H9 (cell line): ENCODE results near the gene MRPL30. TPM values are rescaled to one million over a fixed set of nuclear protein-coding genes. Genes with fewer than 3 reads are reported as not detected.

Experiments used
- DNase-seq: peaks from one replicate; pipeline ENCODE4 v3.0.0-alpha.2; 2017
- H2AFZ ChIP-seq: one replicate; pipeline ENCODE4 v1.6.1; 2013; ENCODE audit warnings: mild to moderate bottlenecking, low read length, control low read depth, moderate library complexity
- H2AK5ac ChIP-seq: 2 replicates; pipeline ENCODE4 v1.6.1; 2013; ENCODE audit warnings: low read length, control low read depth, mixed read lengths; ENCODE audit not compliant: insufficient read length
- H2BK120ac ChIP-seq: one replicate; pipeline ENCODE4 v1.6.1; 2013; ENCODE audit warnings: low read depth, mild to moderate bottlenecking, low read length, control low read depth, inconsistent platforms; ENCODE audit not compliant: poor library complexity, severe bottlenecking
- H2BK12ac ChIP-seq: 2 replicates; pipeline ENCODE4 v1.6.1; 2013; ENCODE audit warnings: low read length, control low read depth, mixed read lengths, low read depth; ENCODE audit not compliant: insufficient read length
- H2BK15ac ChIP-seq: 2 replicates; pipeline ENCODE4 v1.6.1; 2013; ENCODE audit warnings: low read depth, low read length, control low read depth
- H2BK20ac ChIP-seq: one replicate; pipeline ENCODE4 v1.6.1; 2013; ENCODE audit warnings: low read depth, mild to moderate bottlenecking, low read length, control low read depth, inconsistent platforms; ENCODE audit not compliant: poor library complexity, severe bottlenecking
- H2BK5ac ChIP-seq: 2 replicates; pipeline ENCODE4 v1.6.1; 2013; ENCODE audit warnings: low read length, control low read depth, mixed read lengths; ENCODE audit not compliant: insufficient read length
- H3K14ac ChIP-seq: 2 replicates; pipeline ENCODE4 v1.6.1; 2013; ENCODE audit warnings: low read length, control low read depth; ENCODE audit not compliant: insufficient read depth
- H3K18ac ChIP-seq: 2 replicates; pipeline ENCODE4 v1.6.1; 2013; ENCODE audit warnings: low read depth, mild to moderate bottlenecking, mixed read lengths, low read length, control low read depth; ENCODE audit not compliant: insufficient read length
- H3K23ac ChIP-seq: 2 replicates; pipeline ENCODE4 v1.6.1; 2013; ENCODE audit warnings: low read length, control low read depth, mixed read lengths, low read depth; ENCODE audit not compliant: insufficient read length
- H3K23me2 ChIP-seq: 2 replicates; pipeline ENCODE4 v1.6.1; 2013; ENCODE audit warnings: low read depth, mild to moderate bottlenecking, mixed read lengths, low read length, control low read depth; ENCODE audit not compliant: insufficient read length, poor library complexity, severe bottlenecking
- H3K27ac ChIP-seq: 2 replicates; pipeline ENCODE4 v1.5.1; 2013; ENCODE audit warnings: low read length, control low read depth, mixed read lengths, low read depth; ENCODE audit not compliant: insufficient read length
- H3K27me3 ChIP-seq: 2 replicates; pipeline ENCODE4 v1.6.1; 2013; ENCODE audit warnings: low read length, control low read depth, inconsistent platforms; ENCODE audit not compliant: insufficient read depth
- H3K4ac ChIP-seq: 2 replicates; pipeline ENCODE4 v1.6.1; 2013; ENCODE audit warnings: low read depth, mild to moderate bottlenecking, control low read depth, inconsistent platforms, low read length, moderate library complexity
- H3K4me1 ChIP-seq: 2 replicates; pipeline ENCODE4 v1.6.1; 2013; ENCODE audit warnings: low read length, control low read depth, inconsistent platforms; ENCODE audit not compliant: insufficient read depth
- H3K4me2 ChIP-seq: 2 replicates; pipeline ENCODE4 v1.6.1; 2013; ENCODE audit warnings: low read length, control low read depth, mixed read lengths; ENCODE audit not compliant: insufficient read length, insufficient read depth
- H3K56ac ChIP-seq: 2 replicates; pipeline ENCODE4 v1.6.1; 2013; ENCODE audit warnings: low read depth, mild to moderate bottlenecking, mixed read lengths, low read length, control low read depth; ENCODE audit not compliant: insufficient read length
- H3K79me1 ChIP-seq: 2 replicates; pipeline ENCODE4 v1.6.1; 2013; ENCODE audit warnings: low read depth, mild to moderate bottlenecking, moderate library complexity, low read length, control low read depth, inconsistent platforms; ENCODE audit not compliant: insufficient read depth, poor library complexity, severe bottlenecking
- H3K79me2 ChIP-seq: 2 replicates; pipeline ENCODE4 v1.6.1; 2013; ENCODE audit warnings: low read length, control low read depth, inconsistent platforms; ENCODE audit not compliant: insufficient read depth
- H3K9ac ChIP-seq: 2 replicates; pipeline ENCODE4 v1.6.1; 2013; ENCODE audit warnings: low read length, control low read depth, mixed read lengths; ENCODE audit not compliant: insufficient read length; ENCODE audit errors: extremely low read depth
- H3K9me3 ChIP-seq: one replicate; pipeline ENCODE4 v1.6.1; 2013; ENCODE audit warnings: low read depth, low read length, inconsistent platforms; ENCODE audit not compliant: control insufficient read depth
- H3T11ph ChIP-seq: one replicate; pipeline ENCODE4 v1.6.1; 2013; ENCODE audit warnings: mild to moderate bottlenecking, low read length, control low read depth, inconsistent platforms
- H4K20me1 ChIP-seq: one replicate; pipeline ENCODE4 v1.6.1; 2013; ENCODE audit not compliant: control insufficient read depth, insufficient read length, insufficient read depth
- H4K5ac ChIP-seq: 2 replicates; pipeline ENCODE4 v1.6.1; 2013; ENCODE audit warnings: low read depth, mild to moderate bottlenecking, mixed read lengths, low read length, control low read depth; ENCODE audit not compliant: insufficient read length
- H4K8ac ChIP-seq: replicated peaks from 2 replicates; pipeline ENCODE4 v1.6.1; 2013; ENCODE audit warnings: low read length, control low read depth, mixed read lengths, low read depth; ENCODE audit not compliant: insufficient read length
- H4K91ac ChIP-seq: 2 replicates; pipeline ENCODE4 v1.6.1; 2013; ENCODE audit warnings: low read depth, mild to moderate bottlenecking, moderate library complexity, mixed read lengths, low read length, control low read depth; ENCODE audit not compliant: insufficient read length
- H3K27ac Mint-ChIP-seq, 3 experiments: 2 replicates in 2 of 3; 3 replicates in 1 of 3; pipeline ENCODE4 v1.8.0; 2020 to 2021; ENCODE audit warnings: mixed read lengths in 3 of 3, mild to moderate bottlenecking in 1 of 3, moderate library complexity in 1 of 3
- H3K27me3 Mint-ChIP-seq: 2 replicates; pipeline ENCODE4 v1.8.0; 2021; ENCODE audit warnings: low read depth, mild to moderate bottlenecking, moderate library complexity, mixed read lengths
- H3K36me3 Mint-ChIP-seq, 3 experiments: 2 replicates in 2 of 3; 3 replicates in 1 of 3; pipeline ENCODE4 v1.8.0; 2020 to 2021; ENCODE audit warnings: low read depth in 3 of 3, mixed read lengths in 3 of 3; ENCODE audit not compliant: insufficient read depth in 1 of 3
- H3K4me1 Mint-ChIP-seq, 2 experiments: 2 replicates each; pipeline ENCODE4 v1.8.0; 2020; ENCODE audit warnings: mixed read lengths in 2 of 2
- H3K4me3 Mint-ChIP-seq, 2 experiments: 2 replicates in 1 of 2; 3 replicates in 1 of 2; pipeline ENCODE4 v1.8.0; 2020 to 2021; ENCODE audit warnings: mild to moderate bottlenecking in 2 of 2, mixed read lengths in 2 of 2, moderate library complexity in 1 of 2
- H3K9me3 Mint-ChIP-seq, 2 experiments: 2 replicates in 1 of 2; 3 replicates in 1 of 2; pipeline ENCODE4 v1.8.0; 2020; ENCODE audit warnings: mild to moderate bottlenecking in 2 of 2, mixed read lengths in 2 of 2, moderate library complexity in 1 of 2
- CTCF ChIP-seq: fragments of 200-600 bp; sonication (generic); conservative IDR thresholded peaks from 3 replicates; pipeline ENCODE4 v1.8.0; 2021; ENCODE audit warnings: antibody characterized with exemption, mild to moderate bottlenecking
- WGBS: extraction: QIAGEN DNeasy Blood & Tissue Kit; methylation state at CpG from one replicate; pipeline ENCODE4 v1.1.7; 2013; ENCODE audit warnings: missing lambda C conversion rate, low lambda C conversion rate, mixed read lengths; ENCODE audit not compliant: insufficient read length; ENCODE audit errors: extremely low coverage; 5-methylcytosine and 5-hydroxymethylcytosine counted together
- total RNA-seq: library from RNA; stranded (reverse); gene quantifications from 2 replicates; pipeline ENCODE4 v1.2.1, GENCODE V29; 2021

MRPL30 gene
- total RNA-seq, 1 experiment from 2014 or later = 50.8 TPM

- no peak overlapping the region for H2AK5ac ChIP-seq
- WGBS = no CpG with 5 or more reads among the region's 6 CpGs
- H4K8ac ChIP-seq = no peak overlapping the region
- H3K27ac ChIP-seq = no peak overlapping the region
- DNase-seq = no peak
- H2BK120ac ChIP-seq = no peak overlapping the region
- no peaks in the 10 kb centered on the region for H3K79me2 ChIP-seq
- 0 out of 3 replicates have a peak, but pooled peaks have one; percentile 10 for TF ChIP-seq CTCF
- no peak overlapping the region for H3K14ac ChIP-seq
- H2BK5ac ChIP-seq = no peak overlapping the region
- H3T11ph ChIP-seq = no peak overlapping the region
- no peaks in the 10 kb centered on the region for H3K27me3 Mint-ChIP-seq
- H3K9me3 Mint-ChIP-seq = peaks cover 6 to 13% of the 10 kb centered on the region in 2 experiments
- no peak overlapping the region for H3K23ac ChIP-seq
- no peak overlapping the region for H3K4me2 ChIP-seq
- H4K91ac ChIP-seq = no peak overlapping the region
- no peaks in the 10 kb centered on the region for H3K27me3 ChIP-seq
- no peak overlapping the region for H2AFZ ChIP-seq
- H2BK12ac ChIP-seq = no peak overlapping the region
- H4K20me1 ChIP-seq = no peaks in the 10 kb centered on the region
- no peak overlapping the region for H3K4ac ChIP-seq
- H3K79me1 ChIP-seq = no peaks in the 10 kb centered on the region
- H3K4me1 ChIP-seq = no peaks in the 10 kb centered on the region
- H3K9ac ChIP-seq = no peak overlapping the region
- no peak overlapping the region for H3K18ac ChIP-seq
- H3K56ac ChIP-seq = no peak overlapping the region
- H3K27ac Mint-ChIP-seq = peak overlapping the region in 2 of 3 experiments; percentile 74 to 85; a peak in 3 of 7 replicates
- H3K23me2 ChIP-seq = no peaks in the 10 kb centered on the region
- no peak overlapping the region for H3K4me3 Mint-ChIP-seq
- no peak overlapping the region for H2BK15ac ChIP-seq
- H3K36me3 Mint-ChIP-seq = peaks cover 25 to 48% (median 36%) of the 10 kb centered on the region in 3 experiments
- no peaks in the 10 kb centered on the region for H3K9me3 ChIP-seq
- no peak overlapping the region for H2BK20ac ChIP-seq
- no peaks in the 10 kb centered on the region for H3K4me1 Mint-ChIP-seq
- H4K5ac ChIP-seq = no peak overlapping the region
Observed at GRCh38 chr2:99198103-99198841, 17.3 kb downstream of the MRPL30 start.
